22Rv1 (cell line): ENCODE data around the gene RIPPLY3.

Experiments used
- H3K27ac ChIP-seq: fragments of 450-650 bp; 2 replicates; pipeline ENCODE4 v1.5.1; 2017
- CTCF ChIP-seq: fragments of 450-650 bp; IDR thresholded peaks from 2 replicates; pipeline ENCODE4 v1.5.1; 2017; ENCODE audit warnings: mild to moderate bottlenecking
- ZFX ChIP-seq: fragments of 450-650 bp; IDR thresholded peaks from 2 replicates; pipeline ENCODE4 v1.6.1; 2017; ENCODE audit warnings: antibody characterized with exemption, borderline replicate concordance

RIPPLY3 gene

GRCh38 chr21:37008724-37009123 lies 2.2 kb downstream of the RIPPLY3 start:
- no peak for TF ChIP-seq CTCF
- no peak for TF ChIP-seq ZFX
- no peak overlapping the region for H3K27ac ChIP-seq

- TF ChIP-seq ZFX (no peak), CTCF (peak; percentile 96)
- H3K27ac ChIP-seq: no peak overlapping the region
These were observed 3.3 kb downstream of the RIPPLY3 start for GRCh38 chr21:37009740-37010341.

GRCh38 chr21:37017951-37018679 lies 11.6 kb downstream of the RIPPLY3 start:
- H3K27ac ChIP-seq: no peak overlapping the region
- no peak for TF ChIP-seq ZFX
- TF ChIP-seq CTCF: no peak

GRCh38 chr21:37026499-37026898 lies 20.0 kb downstream of the RIPPLY3 start:
- no peak for TF ChIP-seq CTCF
- no peak for TF ChIP-seq ZFX
- H3K27ac ChIP-seq: no peak overlapping the region

- TF ChIP-seq CTCF: peak; percentile 15; the same call in 1 of the 2 replicates
- TF ChIP-seq ZFX: no peak
- H3K27ac ChIP-seq: no peak overlapping the region
These were observed 22.1 kb downstream of the RIPPLY3 start for GRCh38 chr21:37028570-37028969.

- TF ChIP-seq CTCF (no peak), ZFX (no peak)
- no peak overlapping the region for H3K27ac ChIP-seq
These were observed 24.4 kb downstream of the RIPPLY3 start for GRCh38 chr21:37030864-37031263.

- H3K27ac ChIP-seq: no peak overlapping the region
- TF ChIP-seq ZFX: no peak
- TF ChIP-seq CTCF: no peak
These were observed 25.8 kb downstream of the RIPPLY3 start for GRCh38 chr21:37032293-37032692.
